ENCODE data around the gene RFX2. TPM values are rescaled to one million over a fixed set of nuclear protein-coding genes. Genes with fewer than 3 reads are reported as not detected.
A peak's percentile ranks its signal among the peaks of the same experiment; 100 is the strongest.

The RFX2 gene
- total RNA-seq, 1 experiment from 2014 or later = 10.5 TPM

DNA sequence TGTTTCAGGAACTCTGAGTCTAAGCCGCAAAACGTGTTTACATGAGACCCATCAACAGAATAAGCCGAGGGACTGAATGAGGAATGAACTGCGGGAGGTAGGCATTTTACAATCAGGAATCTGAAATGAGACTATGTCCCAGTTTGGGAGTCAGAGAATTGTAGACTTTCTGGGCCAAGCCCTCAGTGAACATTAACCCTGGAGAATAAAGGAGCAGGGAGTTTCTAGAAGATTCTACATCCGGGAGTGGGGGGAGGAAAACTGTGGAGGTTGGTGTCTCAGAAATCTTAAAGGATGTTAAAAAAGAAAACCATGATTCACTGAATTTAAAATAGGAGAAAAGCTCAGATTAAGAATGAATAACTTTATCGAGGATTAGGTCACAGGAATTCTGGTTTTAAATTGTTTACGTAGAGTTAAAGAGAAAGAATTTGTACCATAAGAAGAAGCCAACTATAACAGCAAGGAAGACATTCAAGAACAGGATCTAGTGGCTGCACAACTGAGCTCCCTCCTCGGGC, 18.5 kb downstream of the RFX2 start:
- H3F3A ChIP-seq (ENCODE audit: low read length, unreplicated experiment) = peaks cover 3% of the 10 kb centered on the region
- BruUV-seq (replicated peaks) = TSS peak; percentile 58
- POLR2A ChIA-PET (ENCODE audit: unreplicated experiment) = interaction anchor here (0.6 to 1.5 kb wide), 3 partner anchors 15 to 1518 kb away, joined by 3 to 11 read pairs (median 7); no protein-coding TSS in a partner anchor
- DNase-seq (no peak), ATAC-seq (no peak)
- CTCF ChIA-PET = interaction anchor here (0.6 to 1.1 kb wide), 3 partner anchors 34 to 130 kb away, joined by 3 to 6 read pairs (median 4); no protein-coding TSS in a partner anchor
- H3K4me3 ChIP-seq (ENCODE audit: low read length) = peak overlapping the region; percentile 38; the same call in 1 of the 2 replicates
- H3K9ac ChIP-seq (ENCODE audit: low read length) = no peak overlapping the region
- peak overlapping the region; percentile 62 for H2AFZ ChIP-seq (ENCODE audit: low read length)
- intact Hi-C loops (cut with micrococcal nuclease) = loop anchor here (1.0 to 2.0 kb wide), 2 partner anchors 17 to 26 kb away; no protein-coding TSS in a partner anchor
- no peak for TF ChIP-seq EZH2phosphoT487 (IDR thresholded peaks at IDR 0.05; ENCODE audit: borderline replicate concordance, low read length)
- no peaks in the 10 kb centered on the region for H3K36me3 ChIP-seq (ENCODE audit: low read depth, low read length)
- H3K4me2 ChIP-seq (ENCODE audit: low read length) = peak overlapping the region; percentile 73
- no peaks in the 10 kb centered on the region for H3K79me2 ChIP-seq (ENCODE audit: low read length)
- peaks cover 48% of the 10 kb centered on the region for H3K4me1 ChIP-seq (ENCODE audit: insufficient read depth, low read length)
- no peaks in the 10 kb centered on the region for H4K20me1 ChIP-seq (ENCODE audit: low read length)
- no peaks in the 10 kb centered on the region for H3K9me2 ChIP-seq (replicated peaks; ENCODE audit: low read length)
- H3K27ac ChIP-seq (ENCODE audit: low read length) = peak overlapping the region; percentile 19
- H3K9me3 ChIP-seq (ENCODE audit: low read length) = no peaks in the 10 kb centered on the region
- no peaks in the 10 kb centered on the region for H3K27me3 ChIP-seq (ENCODE audit: low read length)

DNA sequence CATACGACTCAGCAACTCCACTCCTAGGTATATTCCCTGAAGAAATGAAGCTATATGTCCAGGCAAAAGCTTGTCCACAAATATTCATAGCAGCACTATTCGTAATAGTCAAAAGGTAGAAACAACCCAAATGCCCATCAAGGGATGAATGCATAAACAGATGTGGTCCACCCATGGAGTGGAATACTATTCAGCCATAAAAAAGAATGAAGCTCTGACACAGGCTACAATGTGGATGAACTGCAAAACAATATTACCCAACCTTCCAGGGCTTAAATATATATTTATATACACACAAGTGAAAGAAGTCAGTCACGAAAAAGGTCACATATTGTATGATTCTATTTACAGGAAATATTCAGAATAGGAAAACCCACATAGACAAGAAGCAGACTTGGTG, 19.7 kb downstream of the RFX2 start:
- no peak overlapping the region for H3K27ac ChIP-seq (ENCODE audit: low read length)
- CTCF ChIA-PET = no interaction called here

DNA sequence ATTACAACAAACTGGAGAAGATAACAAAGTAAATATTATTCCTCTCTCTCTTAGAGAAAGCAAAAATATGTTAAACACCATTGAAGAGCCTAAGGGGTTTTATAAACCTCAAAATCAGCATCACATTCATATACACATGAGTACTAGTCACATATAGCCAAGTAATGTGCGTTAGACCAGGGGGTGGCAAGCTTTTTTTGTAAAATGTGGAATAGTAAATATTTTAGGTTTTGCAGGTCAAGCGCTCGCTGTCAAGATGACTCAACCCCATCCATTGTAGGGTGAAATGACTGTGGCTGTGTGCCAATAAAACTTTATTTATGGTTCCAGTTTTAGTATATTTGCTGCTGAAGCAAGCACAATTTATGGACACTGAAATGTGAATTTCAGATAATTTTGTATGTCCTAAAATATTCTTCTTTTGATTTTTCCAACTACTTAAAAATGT, 21.7 kb downstream of the RFX2 start:
- ChIA-PET CTCF (interaction anchor here (0.5 to 0.6 kb wide), 2 partner anchors 248 to 427 kb away, joined by 3 read pairs; no protein-coding TSS in a partner anchor), POLR2A (ENCODE audit: unreplicated experiment) (no interaction called here)
- Histone ChIP-seq H3F3A (ENCODE audit: low read length, unreplicated experiment) (peaks cover 7% of the 10 kb centered on the region), H2AFZ (ENCODE audit: low read length) (no peak overlapping the region), H3K9ac (ENCODE audit: low read length) (peak overlapping the region; percentile 59), H3K36me3 (ENCODE audit: low read depth, low read length) (no peaks in the 10 kb centered on the region), H3K9me3 (ENCODE audit: low read length) (no peaks in the 10 kb centered on the region), H3K27ac (ENCODE audit: low read length) (peak overlapping the region; percentile 84), H4K20me1 (ENCODE audit: low read length) (no peaks in the 10 kb centered on the region), H3K27me3 (ENCODE audit: low read length) (no peaks in the 10 kb centered on the region), H3K79me2 (ENCODE audit: low read length) (no peaks in the 10 kb centered on the region), H3K9me2 (replicated peaks; ENCODE audit: low read length) (no peaks in the 10 kb centered on the region), H3K4me2 (ENCODE audit: low read length) (peak overlapping the region; percentile 75), H3K4me1 (ENCODE audit: insufficient read depth, low read length) (peaks cover 56% of the 10 kb centered on the region), H3K4me3 (ENCODE audit: low read length) (peak overlapping the region; percentile 28; the same call in 1 of the 2 replicates)
- intact Hi-C loops (cut with micrococcal nuclease) = no loop called here
- TF ChIP-seq EZH2phosphoT487 (IDR thresholded peaks at IDR 0.05; ENCODE audit: borderline replicate concordance, low read length) (no peak), CTCF (conservative IDR thresholded peaks at IDR 0.05; ENCODE audit: low read depth, low read length) (no peak), EZH2 (IDR thresholded peaks at IDR 0.05; ENCODE audit: low read length, unreplicated experiment) (no peak)
- peak; percentile 80 for DNase-seq
- BruUV-seq (replicated peaks) = no TSS peak
- no peak for ATAC-seq

More for the DNA sequence above, 19.7 kb downstream of the RFX2 start:
- Histone ChIP-seq H4K20me1 (ENCODE audit: low read length) (no peaks in the 10 kb centered on the region), H3K9me3 (ENCODE audit: low read length) (no peaks in the 10 kb centered on the region), H3K4me3 (ENCODE audit: low read length) (no peak overlapping the region), H3K79me2 (ENCODE audit: low read length) (no peaks in the 10 kb centered on the region), H3K27me3 (ENCODE audit: low read length) (no peaks in the 10 kb centered on the region), H3K36me3 (ENCODE audit: low read depth, low read length) (no peaks in the 10 kb centered on the region), H3K9ac (ENCODE audit: low read length) (no peak overlapping the region), H3K4me1 (ENCODE audit: insufficient read depth, low read length) (peaks cover 56% of the 10 kb centered on the region), H2AFZ (ENCODE audit: low read length) (no peak overlapping the region), H3K9me2 (replicated peaks; ENCODE audit: low read length) (no peaks in the 10 kb centered on the region), H3K4me2 (ENCODE audit: low read length) (no peak overlapping the region), H3F3A (ENCODE audit: low read length, unreplicated experiment) (peaks cover 7% of the 10 kb centered on the region)
- TF ChIP-seq EZH2phosphoT487 (IDR thresholded peaks at IDR 0.05; ENCODE audit: borderline replicate concordance, low read length) (no peak), CTCF (conservative IDR thresholded peaks at IDR 0.05; ENCODE audit: low read depth, low read length) (no peak), EZH2 (IDR thresholded peaks at IDR 0.05; ENCODE audit: low read length, unreplicated experiment) (no peak)
- no peak for ATAC-seq
- intact Hi-C loops (cut with micrococcal nuclease) = no loop called here
- POLR2A ChIA-PET (ENCODE audit: unreplicated experiment) = interaction anchor here (0.6 to 0.7 kb wide), 2 partner anchors 10 to 278 kb away, joined by 3 to 9 read pairs; no protein-coding TSS in a partner anchor
- DNase-seq = no peak
- BruUV-seq (replicated peaks) = no TSS peak

All from PC-3 (cell line).